Measurements from ENCODE around the gene FUNDC2.

FUNDC2 gene

GRCh38 chrX:155048977-155049619 is 22.5 kb downstream of the FUNDC2 start:
- no peaks in the 10 kb centered on the region for H3K36me3 ChIP-seq (replicated peaks; ENCODE audit: insufficient read depth, low read length)
- H3K4me2 ChIP-seq (ENCODE audit: low read depth, low read length): no peak overlapping the region
- peak; percentile 51 for TF ChIP-seq CTCF (IDR thresholded peaks at IDR 0.05; ENCODE audit: low read length)
- no peak for TF ChIP-seq EZH2 (optimal IDR thresholded peaks at IDR 0.05; ENCODE audit: low read depth, low read length)
- no peaks in the 10 kb centered on the region for H3K9me3 ChIP-seq (replicated peaks; ENCODE audit: insufficient read depth, low read length)
- no peak for DNase-seq
- no peak overlapping the region for H2AFZ ChIP-seq (ENCODE audit: low read length)
- H3K27me3 ChIP-seq (replicated peaks; ENCODE audit: insufficient read depth, low read length): no peaks in the 10 kb centered on the region
- H4K20me1 ChIP-seq (ENCODE audit: insufficient read depth, low read length): no peaks in the 10 kb centered on the region
- H3K27ac ChIP-seq (ENCODE audit: low read length): no peak overlapping the region
- H3F3A ChIP-seq (ENCODE audit: insufficient read depth, low read length): no peaks in the 10 kb centered on the region
- H3K4me3 ChIP-seq (ENCODE audit: low read length): no peak overlapping the region
- no peak overlapping the region for H3K9ac ChIP-seq (ENCODE audit: low read length)
- no peaks in the 10 kb centered on the region for H3K4me1 ChIP-seq (ENCODE audit: low read length)
- H3K9me2 ChIP-seq (replicated peaks; ENCODE audit: insufficient read depth, low read length): no peaks in the 10 kb centered on the region
- H3K79me2 ChIP-seq (ENCODE audit: low read length): 0 out of 2 replicates have a peak, but pooled peaks cover 3% of the 10 kb centered on the region

- DNase-seq: no peak
- Histone ChIP-seq H3K79me2 (ENCODE audit: low read length) (no peaks in the 10 kb centered on the region), H3F3A (ENCODE audit: insufficient read depth, low read length) (no peaks in the 10 kb centered on the region), H3K36me3 (replicated peaks; ENCODE audit: insufficient read depth, low read length) (no peaks in the 10 kb centered on the region), H2AFZ (ENCODE audit: low read length) (no peak overlapping the region), H3K27ac (ENCODE audit: low read length) (no peak overlapping the region), H3K4me3 (ENCODE audit: low read length) (no peak overlapping the region), H3K4me1 (ENCODE audit: low read length) (0 out of 2 replicates have a peak, but pooled peaks cover 4% of the 10 kb centered on the region), H3K9me3 (replicated peaks; ENCODE audit: insufficient read depth, low read length) (no peaks in the 10 kb centered on the region), H4K20me1 (ENCODE audit: insufficient read depth, low read length) (no peaks in the 10 kb centered on the region), H3K4me2 (ENCODE audit: low read depth, low read length) (no peak overlapping the region), H3K9me2 (replicated peaks; ENCODE audit: insufficient read depth, low read length) (no peaks in the 10 kb centered on the region), H3K27me3 (replicated peaks; ENCODE audit: insufficient read depth, low read length) (no peaks in the 10 kb centered on the region), H3K9ac (ENCODE audit: low read length) (no peak overlapping the region)
- TF ChIP-seq CTCF (IDR thresholded peaks at IDR 0.05; ENCODE audit: low read length) (no peak), EZH2 (optimal IDR thresholded peaks at IDR 0.05; ENCODE audit: low read depth, low read length) (no peak), EZH2phosphoT487 (IDR thresholded peaks at IDR 0.05; ENCODE audit: low read length) (no peak)
These were observed 26.3 kb downstream of the FUNDC2 start for GRCh38 chrX:155052738-155053498.

GRCh38 chrX:155053656-155054055 is 27.0 kb downstream of the FUNDC2 start:
- no peak for DNase-seq
- no peaks in the 10 kb centered on the region for H3K79me2 ChIP-seq (ENCODE audit: low read length)
- H3K4me1 ChIP-seq (ENCODE audit: low read length): 0 out of 2 replicates have a peak, but pooled peaks cover 4% of the 10 kb centered on the region
- no peaks in the 10 kb centered on the region for H3K27me3 ChIP-seq (replicated peaks; ENCODE audit: insufficient read depth, low read length)
- no peak overlapping the region for H3K4me2 ChIP-seq (ENCODE audit: low read depth, low read length)
- H2AFZ ChIP-seq (ENCODE audit: low read length): no peak overlapping the region
- H3K4me3 ChIP-seq (ENCODE audit: low read length): no peak overlapping the region
- no peaks in the 10 kb centered on the region for H3F3A ChIP-seq (ENCODE audit: insufficient read depth, low read length)
- no peaks in the 10 kb centered on the region for H4K20me1 ChIP-seq (ENCODE audit: insufficient read depth, low read length)
- no peaks in the 10 kb centered on the region for H3K9me3 ChIP-seq (replicated peaks; ENCODE audit: insufficient read depth, low read length)
- no peak overlapping the region for H3K9ac ChIP-seq (ENCODE audit: low read length)
- TF ChIP-seq EZH2 (optimal IDR thresholded peaks at IDR 0.05; ENCODE audit: low read depth, low read length) (no peak), EZH2phosphoT487 (IDR thresholded peaks at IDR 0.05; ENCODE audit: low read length) (no peak), CTCF (IDR thresholded peaks at IDR 0.05; ENCODE audit: low read length) (no peak)
- H3K9me2 ChIP-seq (replicated peaks; ENCODE audit: insufficient read depth, low read length): no peaks in the 10 kb centered on the region
- H3K27ac ChIP-seq (ENCODE audit: low read length): no peak overlapping the region
- no peaks in the 10 kb centered on the region for H3K36me3 ChIP-seq (replicated peaks; ENCODE audit: insufficient read depth, low read length)
